Stimulated activated CD4-positive, alpha-beta T cell treated with anti-CD3 and anti-CD28 coated beads, TNF-alpha, amount 100 ng/mL, for 4 hours (primary cell): ENCODE data around the gene IFNGR2.
"Not testable (repeated sequence)": the region's sequence is repeated elsewhere in the genome, so short reads cannot be mapped to it uniquely, and the experiment has no call there.

ENCODE experiments used
- DNase-seq, 3 experiments: peaks; one replicate each; pipeline ENCODE4 v3.0.0-alpha.2; 2020; ENCODE audit warnings: low read depth in 3 of 3

Gene IFNGR2, protein sequence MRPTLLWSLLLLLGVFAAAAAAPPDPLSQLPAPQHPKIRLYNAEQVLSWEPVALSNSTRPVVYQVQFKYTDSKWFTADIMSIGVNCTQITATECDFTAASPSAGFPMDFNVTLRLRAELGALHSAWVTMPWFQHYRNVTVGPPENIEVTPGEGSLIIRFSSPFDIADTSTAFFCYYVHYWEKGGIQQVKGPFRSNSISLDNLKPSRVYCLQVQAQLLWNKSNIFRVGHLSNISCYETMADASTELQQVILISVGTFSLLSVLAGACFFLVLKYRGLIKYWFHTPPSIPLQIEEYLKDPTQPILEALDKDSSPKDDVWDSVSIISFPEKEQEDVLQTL

DNA sequence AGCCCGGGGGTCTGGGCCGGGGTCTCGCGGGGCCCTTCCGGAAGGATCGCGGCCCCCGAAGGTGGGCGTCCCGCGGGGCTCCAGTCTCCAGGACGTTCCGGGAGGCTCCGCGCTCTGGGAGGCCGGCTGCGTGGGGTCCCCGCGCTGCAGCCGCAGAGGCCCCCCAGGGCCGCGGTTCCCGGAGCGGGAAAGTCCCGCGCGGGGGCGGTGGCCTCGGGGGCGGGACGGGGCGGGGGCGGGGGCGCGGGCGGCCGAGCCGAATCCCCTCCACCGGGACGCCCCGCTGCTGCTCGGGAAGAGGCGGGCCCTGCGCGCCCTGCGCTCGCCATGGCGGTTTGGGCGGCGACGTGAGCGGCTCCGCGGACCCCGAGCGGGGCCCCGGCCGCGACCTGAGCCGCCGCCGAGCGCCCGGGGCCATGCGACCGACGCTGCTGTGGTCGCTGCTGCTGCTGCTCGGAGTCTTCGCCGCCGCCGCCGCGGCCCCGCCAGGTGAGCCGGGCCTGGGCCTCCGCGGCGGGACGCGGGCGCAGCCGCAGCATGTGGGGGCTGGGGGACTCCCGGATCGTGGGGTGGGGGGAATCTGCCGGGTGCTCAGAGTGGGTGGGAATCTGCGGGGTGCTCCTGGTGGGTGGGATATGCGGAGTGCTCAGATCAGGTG is at the start of gene IFNGR2:
Gene IFNGR2 (plus strand): TSS at position 286 of the 658 bp plus-strand sequence. CDS start 131 bp downstream, at position 417.
- DNase-seq = peak in 2 of 3 experiments; percentile 39 to 46

DNA sequence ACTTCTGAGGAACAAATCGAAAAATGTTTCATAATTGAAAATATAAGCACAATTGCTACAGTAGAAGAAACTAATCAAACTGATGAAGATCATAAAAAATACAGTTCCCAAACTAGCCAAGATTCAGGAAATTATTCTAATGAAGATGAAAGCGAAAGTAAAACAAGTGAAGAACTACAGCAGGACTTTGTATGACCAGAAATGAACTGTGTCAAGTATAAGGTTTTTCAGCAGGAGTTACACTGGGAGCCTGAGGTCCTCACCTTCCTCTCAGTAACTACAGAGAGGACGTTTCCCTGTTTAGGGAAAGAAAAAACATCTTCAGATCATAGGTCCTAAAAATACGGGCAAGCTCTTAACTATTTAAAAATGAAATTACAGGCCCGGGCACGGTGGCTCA is 47.9 kb upstream of the IFNGR2 start:
- DNase-seq = no peak

DNA sequence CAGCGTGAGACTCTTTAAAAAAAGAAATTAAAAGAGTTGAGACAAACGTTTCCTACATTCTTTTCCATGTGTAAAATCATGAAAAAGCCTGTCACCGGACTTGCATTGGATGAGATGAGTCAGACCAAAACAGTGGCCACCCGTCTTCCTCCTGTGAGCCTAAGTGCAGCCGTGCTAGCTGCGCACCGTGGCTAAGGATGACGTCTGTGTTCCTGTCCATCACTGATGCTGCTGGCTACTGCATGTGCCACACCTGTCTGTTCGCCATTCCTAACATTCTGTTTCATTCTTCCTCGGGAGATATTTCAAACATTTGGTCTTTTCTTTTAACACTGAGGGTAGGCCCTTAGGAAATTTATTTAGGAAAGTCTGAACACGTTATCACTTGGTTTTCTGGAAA is 47.2 kb upstream of the IFNGR2 start:
- DNase-seq = no peak

DNA sequence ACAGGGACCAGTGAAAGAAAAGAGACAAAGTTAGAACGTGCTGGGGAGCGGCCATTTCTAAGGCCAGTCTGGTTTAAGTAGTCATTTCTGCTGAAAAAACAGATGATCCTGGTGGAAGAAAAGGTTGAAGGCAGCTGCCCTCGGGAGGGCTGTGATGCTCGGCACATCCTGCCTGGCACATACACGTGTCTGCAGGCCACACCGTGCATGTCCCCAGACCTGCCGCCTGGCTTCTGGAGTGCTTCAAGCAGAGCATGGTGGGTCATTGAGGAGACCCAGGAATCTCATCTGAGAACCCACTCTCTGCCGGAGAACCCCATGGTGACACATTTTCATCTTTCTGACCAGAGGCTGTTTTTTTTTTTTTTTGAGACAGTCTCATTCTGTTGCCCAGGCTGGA is 46.0 kb upstream of the IFNGR2 start:
- DNase-seq = no peak

DNA sequence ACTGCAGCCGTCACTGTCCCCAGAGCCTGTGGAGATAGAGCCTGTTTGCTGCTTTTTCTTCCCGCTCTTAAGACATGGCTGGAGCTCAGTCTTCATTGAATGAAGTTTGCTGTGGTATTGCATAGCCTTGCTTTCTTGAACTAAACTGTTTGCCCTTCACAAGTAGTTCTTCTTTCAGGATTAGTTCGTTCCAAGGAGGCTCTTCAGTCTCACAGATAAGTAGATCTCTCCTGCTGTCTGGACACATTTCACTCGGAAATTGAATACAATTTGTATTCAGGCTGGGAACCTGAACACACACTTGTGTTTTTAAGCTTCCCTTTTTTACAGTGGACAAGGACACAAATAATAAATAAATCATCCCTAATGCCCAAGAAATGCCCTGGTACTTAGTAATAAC is 43.8 kb upstream of the IFNGR2 start:
- no peak for DNase-seq

DNA sequence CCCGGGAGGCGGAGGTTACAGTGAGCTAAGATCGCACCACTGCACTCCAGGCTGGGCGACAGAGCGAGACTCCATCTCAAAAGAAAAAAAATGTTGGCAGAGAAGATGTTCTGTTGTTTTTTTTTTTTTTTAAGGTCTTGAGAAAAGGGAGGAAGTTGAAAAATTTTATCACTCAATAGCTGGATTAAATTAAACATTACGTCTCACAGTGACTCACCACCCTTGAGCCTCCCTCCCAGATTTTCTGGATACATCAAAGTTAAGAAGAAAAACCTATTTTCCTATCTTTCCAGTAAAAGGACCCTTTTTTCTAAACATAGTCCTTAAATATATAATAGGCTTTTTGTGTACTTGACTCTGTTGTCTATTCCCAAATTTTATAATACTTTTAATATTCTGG is 42.9 kb upstream of the IFNGR2 start:
- no peak for DNase-seq

DNA sequence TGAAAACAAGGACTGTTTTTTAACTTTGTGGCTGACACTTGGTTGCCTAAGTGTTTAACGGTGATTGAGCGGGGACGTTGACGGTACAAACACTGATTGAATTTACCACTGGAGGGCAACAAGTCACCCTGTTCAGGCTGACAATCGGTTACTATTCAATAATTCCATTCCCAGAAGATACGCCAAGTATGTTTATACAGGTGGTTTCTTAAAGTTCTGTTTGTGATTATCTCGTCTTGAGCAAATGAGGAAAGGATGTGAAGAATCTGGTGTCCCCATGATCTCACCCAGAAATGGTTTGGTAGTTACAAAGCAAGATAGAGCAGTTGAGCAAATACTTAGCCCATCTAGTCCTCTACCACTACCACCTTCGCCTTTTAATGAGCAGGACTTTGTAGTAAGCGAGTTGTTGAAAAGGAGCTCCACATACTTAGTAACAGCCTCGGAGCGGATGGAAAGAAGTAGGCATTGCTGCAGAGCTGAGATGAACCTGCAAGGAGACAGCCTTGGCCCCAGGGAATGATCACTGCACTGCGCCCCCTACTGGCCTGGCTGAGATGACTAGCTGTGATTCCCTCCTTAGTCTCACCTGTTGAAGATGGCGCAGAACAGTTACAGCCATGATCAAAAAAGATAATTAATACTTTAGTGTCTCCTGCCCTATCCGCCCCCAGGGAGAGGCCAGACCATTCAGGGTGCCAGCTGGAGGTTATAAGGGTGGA is 42.2 kb upstream of the IFNGR2 start:
- peak; percentile 73 to 89 (median 82) for DNase-seq

DNA sequence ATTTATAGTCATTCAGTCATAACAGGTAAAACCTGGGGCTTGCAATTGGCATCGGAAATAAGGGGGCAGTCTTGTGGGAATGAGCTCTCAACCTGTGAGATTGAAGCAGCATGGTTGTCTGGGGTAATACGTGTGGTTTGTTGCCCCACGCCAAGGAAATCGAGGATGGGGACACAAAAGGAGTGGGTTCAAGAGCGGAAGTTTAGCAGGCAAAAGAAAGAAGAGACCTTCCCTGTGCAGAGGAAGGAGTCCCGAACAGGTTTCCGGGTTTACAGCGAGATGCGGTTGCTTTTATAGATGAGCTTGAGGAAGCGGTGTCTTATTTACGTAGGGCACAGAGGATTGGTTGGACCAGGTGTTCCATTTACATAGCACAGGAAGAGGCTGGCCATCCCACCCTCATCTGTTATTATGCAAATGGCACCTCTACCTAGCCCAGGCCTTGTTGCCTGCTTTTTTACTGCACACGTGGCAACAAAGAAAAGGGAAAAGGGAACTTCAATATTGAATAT is 41.1 kb upstream of the IFNGR2 start:
- DNase-seq = peak in 2 of 3 experiments; percentile 22 to 46

DNA sequence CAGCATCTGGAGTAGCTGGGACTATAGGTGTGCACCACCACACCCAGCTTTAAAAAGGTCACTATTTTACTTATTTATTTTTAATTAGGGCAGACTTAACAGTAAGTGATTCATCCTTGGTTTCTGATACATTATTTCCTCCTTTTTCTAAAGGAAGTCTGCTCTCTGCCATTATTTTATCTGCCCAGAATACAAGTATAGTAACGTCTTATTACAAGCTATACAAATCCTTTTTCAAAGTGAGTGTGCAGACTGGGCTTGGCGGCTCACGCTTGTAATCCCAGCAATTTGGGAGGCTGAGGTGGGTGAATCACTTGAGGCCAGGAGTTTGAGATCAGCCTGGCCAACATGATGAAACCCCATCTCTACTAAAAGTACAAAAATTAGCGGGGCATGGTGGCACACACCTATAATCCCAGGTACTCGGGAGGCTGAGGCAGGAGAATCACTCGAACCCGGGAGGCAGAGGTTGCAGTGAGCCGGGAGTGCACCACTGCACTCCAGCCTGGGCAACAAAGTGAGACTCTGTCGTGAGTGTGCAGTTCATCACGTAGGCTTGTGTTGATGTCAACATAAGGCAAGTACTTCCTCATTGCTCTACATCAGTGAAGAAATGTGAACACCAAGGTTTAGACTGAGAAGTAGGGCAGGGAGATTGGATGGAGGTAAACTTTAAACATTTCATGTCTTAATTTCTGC is 39.2 kb upstream of the IFNGR2 start:
- not testable (repeated sequence) for DNase-seq

DNA sequence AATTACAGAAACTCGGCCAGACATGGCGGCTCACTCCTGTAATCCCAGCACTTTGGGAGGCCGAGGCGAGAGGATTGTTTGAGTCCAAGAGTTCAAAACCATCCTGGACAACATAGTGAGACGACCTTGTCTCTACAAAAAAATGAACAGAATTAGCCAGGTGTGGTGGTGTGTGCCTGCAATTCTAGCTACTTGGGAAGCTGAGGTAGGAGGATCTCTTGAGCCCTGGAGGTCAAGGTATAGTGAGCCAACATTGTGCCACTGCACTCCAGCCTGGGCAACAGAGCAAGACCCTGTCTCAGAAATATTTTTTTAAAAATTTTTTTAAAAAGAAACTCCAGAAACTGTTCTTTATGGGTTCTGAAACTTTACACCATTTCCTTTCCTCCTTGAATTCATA is 38.4 kb upstream of the IFNGR2 start:
- no peak for DNase-seq

DNA sequence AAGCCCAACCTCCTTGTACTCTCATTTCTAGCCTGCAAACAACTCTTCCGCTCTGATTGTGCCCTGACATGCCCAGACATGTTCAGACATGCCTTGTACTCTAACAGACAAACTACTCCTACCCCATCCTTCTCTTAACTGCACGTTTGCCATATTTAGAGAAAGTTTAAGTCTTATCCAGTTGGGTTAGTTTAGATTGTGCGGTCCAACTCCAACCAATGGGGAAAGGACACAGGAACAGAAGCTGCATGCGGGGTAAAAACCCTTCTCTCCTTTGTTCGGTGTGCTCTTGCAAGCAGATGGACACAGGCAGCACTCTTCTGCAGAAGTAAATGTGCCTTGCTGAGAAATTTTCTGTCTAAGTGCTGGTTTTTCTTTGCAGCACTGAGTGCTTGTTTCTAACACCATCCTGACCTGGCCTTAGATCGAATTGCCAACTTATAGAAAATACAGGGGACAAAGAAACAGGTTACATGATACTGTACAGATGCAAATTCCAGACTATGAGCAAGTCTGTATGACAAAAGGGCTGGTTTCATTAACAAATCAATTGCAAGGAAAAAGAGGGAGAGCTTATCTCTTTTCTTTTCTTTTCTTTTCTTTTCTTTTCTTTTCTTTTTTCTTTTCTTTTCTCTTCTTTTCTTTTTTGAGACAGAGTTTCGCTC is 35.8 kb upstream of the IFNGR2 start:
- DNase-seq = no peak

DNA sequence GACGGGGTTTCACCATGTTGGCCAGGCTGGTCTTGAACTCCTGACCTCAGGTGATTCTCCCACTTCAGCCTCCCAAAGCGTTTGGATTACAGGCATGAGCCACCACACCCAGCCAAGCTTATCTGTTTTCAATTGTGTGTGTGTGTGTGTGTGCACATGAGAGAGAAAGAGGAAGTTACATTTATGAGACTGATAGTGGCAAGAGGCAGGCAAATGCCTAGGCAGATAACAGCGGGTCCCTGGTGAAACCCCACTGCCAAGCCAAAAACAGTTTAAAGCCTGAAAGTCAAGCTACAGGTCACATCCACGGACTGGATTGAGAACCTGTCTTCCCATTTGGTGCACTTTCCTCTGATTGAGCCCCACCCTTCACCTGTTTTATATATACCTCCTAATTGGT is 35.1 kb upstream of the IFNGR2 start:
- DNase-seq = no peak

DNA sequence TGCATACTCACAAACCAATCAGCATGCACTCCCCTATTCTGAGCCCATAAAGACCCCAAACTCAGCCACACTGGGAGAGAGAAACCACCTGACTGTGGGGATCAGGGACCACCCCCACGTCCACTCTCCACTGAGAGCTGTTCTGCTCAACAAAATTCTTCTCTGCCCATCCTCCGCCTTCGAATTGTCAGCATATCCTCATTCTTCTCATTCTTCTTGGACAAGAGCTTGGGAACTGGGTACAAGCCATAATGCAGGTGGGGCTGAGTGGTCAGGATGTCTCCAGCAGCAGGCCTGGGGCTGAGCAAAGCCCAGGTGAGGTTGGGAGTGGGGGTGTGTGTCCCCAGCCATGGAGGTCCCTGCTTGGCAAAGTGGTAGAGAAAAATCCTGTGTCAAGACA is 34.6 kb upstream of the IFNGR2 start:
- DNase-seq = no peak

DNA sequence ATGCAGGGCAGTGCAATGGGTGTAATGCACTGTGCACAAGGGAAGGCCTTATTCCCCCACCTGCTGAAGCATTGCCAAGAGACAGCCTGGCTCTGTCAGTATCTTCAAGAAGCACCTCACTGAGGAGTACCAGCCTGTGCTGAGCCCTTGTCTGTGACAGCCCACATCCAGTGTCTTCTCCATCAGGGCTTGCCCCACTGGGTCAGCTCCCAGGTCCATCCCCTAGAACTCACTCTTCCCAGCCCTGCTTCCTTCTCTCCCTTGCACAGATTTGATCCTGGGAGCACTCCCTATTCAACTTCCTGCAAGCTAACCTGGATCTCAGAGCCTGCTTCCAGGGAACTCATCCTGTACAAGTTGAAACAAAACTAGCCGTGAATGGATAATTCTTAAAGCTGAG is 33.6 kb upstream of the IFNGR2 start:
- DNase-seq = no peak

DNA sequence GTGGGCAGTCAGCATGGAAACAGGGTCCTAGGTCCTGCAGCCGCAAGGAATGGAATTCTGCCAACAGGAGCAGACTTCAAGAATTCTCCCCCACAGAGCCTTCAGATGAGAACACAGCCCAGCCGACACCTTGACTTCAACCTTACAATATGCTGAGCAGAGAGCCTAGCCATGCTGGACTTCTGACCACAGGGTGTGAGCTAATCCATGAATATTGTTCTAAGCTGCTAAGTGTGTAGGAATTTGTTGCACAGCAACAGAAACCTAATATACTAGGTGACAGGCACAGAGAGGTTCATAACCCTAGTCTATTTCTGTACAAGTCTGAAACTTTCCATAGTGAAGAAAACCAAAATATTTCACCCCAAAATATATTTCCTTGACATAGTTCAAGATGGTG is 32.9 kb upstream of the IFNGR2 start:
- no peak for DNase-seq

DNA sequence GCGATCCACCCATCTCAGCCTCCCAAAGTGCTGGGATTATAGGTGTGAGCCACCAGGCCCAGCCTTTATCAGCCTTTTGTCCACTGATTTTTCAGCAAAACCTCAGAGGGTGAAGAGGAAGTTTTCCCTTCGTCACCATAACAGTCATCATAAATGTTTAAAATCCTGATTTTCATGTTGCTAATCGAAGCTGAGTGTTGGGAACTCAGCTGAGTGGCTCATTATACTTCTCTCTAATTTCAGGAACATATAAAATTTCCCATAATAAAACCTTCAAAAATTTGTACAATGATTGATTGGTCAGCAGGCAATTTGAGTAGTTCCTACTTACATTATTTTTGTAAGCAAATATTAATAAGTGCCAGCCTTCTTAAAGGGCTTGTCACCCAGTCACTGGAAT is 31.8 kb upstream of the IFNGR2 start:
- no peak for DNase-seq

DNA sequence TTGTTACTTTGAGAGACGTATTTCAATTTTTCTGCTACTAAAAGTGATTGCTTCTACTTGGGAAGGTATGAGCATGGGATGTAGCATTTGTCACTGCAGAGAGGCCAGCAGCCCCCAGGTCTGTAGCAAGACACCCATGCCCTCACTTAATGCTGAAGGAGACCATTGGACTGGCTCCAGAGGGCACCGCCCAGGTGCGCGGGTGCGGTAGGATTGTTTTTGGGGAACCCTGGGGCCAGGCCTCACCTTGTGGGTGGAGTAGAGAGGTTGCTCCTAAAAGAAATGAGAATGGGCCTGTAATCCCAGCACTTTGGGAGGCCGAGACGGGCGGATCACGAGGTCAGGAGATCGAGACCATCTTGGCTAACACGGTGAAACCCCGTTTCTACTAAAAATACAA is 30.6 kb upstream of the IFNGR2 start:
- DNase-seq = no peak

DNA sequence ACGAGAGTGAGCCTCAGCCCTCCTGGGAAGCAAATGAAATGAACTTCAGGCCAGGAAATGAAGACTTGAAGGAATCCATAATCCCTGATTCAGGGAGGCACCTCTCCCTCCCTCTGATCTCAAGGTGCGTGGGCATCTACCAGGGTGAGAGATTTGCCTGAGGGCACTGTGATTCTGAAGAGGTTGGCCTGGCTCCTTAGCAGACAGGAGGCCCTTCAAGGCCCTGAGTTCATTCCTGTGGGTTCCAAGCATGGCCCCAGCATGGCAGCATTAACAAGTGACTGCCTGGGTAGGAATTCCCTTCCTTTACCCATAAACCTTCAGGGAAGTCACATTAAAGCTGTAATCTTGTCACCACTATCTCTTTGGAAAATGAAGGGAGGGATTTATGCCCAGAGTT is 29.8 kb upstream of the IFNGR2 start:
- DNase-seq = no peak

DNA sequence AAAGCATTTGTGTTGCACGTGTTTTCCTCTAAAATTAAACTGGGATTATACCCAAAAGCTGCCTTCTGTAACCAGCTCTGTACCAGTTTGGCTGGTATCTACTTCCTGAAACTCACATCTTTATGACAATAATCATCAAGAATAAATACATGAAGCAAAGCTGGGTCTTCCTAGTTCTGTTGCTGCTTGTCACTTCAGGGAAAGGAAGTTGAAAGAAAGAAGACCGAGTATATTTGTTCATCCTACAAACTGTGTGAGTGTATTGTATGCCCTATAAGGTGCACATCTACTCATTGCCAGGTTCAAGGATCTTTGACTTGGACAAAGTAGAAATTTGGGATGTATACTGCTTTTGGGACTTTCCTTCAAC is 29.1 kb upstream of the IFNGR2 start:
- DNase-seq = no peak

DNA sequence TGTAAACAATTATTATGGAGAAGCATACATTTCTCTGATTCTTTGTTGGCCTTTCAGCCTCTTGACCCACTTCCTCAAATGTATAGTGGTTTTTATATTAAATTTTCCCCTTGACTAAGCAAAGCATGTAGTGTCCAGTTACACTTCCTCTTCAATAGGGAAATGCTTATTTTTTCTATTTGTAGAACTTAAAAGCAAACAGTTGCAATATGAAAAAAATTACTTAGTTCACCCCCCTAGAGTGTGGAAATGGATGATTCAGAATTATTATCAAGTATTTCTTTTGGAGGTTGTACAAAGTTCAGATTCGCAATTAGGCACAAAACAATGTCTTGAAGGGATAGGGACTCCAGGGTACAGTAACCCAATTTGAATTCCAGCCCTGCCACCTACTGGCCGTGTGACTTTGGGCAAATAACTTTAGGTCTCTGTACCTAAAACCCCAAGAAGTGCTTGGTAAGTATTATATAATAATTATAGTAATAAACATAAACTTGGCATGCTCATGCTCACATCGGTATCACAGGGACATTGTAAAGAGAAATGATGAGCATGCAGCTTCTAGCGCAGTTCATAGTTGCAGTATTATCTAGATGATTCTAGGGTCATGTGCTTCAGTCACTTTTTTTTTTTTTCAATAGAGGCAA is 28.6 kb upstream of the IFNGR2 start:
- peak in 2 of 3 experiments; percentile 43 to 48 for DNase-seq

DNA sequence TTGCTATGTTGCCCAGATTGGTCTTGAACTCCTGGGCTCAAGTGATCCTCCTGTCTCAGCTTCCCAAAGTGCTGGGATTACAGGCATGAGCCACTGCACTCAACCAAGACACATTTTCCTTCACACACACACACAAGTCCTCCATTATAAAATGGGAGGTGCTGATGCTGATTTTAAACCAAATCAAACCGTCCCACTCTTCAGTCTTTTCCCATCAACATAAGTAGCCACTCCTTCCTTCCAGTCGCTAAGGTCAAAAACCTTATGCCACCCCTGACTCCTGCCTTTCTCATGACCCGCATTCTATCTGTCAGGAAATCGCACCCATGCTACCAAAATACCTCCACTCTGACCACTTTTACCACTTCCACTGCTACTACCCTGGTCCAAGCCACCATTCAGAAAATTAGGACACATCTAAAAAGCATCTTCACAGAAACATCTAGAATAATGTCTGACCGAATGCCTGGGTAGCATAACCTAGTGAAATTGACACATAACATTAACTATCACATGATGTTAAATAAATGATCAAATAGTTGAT is 28.0 kb upstream of the IFNGR2 start:
- DNase-seq = no peak
